ENCODE measurements around the gene NALCN.

GRCh38 chr13:101150998-101151397 is 265.3 kb downstream of the NALCN start:
- TF ChIP-seq, protein P1, sequence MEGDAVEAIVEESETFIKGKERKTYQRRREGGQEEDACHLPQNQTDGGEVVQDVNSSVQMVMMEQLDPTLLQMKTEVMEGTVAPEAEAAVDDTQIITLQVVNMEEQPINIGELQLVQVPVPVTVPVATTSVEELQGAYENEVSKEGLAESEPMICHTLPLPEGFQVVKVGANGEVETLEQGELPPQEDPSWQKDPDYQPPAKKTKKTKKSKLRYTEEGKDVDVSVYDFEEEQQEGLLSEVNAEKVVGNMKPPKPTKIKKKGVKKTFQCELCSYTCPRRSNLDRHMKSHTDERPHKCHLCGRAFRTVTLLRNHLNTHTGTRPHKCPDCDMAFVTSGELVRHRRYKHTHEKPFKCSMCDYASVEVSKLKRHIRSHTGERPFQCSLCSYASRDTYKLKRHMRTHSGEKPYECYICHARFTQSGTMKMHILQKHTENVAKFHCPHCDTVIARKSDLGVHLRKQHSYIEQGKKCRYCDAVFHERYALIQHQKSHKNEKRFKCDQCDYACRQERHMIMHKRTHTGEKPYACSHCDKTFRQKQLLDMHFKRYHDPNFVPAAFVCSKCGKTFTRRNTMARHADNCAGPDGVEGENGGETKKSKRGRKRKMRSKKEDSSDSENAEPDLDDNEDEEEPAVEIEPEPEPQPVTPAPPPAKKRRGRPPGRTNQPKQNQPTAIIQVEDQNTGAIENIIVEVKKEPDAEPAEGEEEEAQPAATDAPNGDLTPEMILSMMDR (IDR thresholded peaks at IDR 0.05): no peak
- TF ChIP-seq POLR2A (IDR thresholded peaks at IDR 0.05): no peak

All from esophagus squamous epithelium (tissue), 4 donors.